Hematopoietic multipotent progenitor cell treated with erythropoietin and hydrocortisone succinate and interleukin-3 and kit ligand, for 8 days (in vitro differentiated cells): ENCODE data around the gene KIZ.

Source experiments
- DNase-seq: peaks from one replicate; pipeline ENCODE4 v3.0.0-alpha.2; 2015

Gene KIZ

DNA sequence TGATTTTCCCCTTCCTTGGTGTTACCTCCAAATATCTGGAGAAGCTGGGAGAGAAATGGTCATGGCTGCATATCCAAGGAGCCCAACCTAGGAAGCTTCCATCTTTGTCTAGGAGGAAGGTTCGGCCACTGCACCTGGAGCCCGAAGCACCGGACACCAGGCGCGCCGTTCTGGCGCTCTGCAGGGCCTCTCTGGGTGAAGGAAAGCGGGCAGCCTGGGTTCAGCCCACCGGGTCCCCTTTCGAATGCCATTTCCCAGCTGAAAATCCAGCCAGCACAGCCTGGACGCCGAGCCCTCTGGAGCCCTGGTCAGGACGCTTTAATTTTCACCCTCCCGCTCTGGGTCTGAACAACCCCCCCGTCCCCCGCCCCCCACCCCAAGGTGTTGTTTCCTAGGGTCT, 21.0 kb upstream of the KIZ start:
- no peak for DNase-seq

DNA sequence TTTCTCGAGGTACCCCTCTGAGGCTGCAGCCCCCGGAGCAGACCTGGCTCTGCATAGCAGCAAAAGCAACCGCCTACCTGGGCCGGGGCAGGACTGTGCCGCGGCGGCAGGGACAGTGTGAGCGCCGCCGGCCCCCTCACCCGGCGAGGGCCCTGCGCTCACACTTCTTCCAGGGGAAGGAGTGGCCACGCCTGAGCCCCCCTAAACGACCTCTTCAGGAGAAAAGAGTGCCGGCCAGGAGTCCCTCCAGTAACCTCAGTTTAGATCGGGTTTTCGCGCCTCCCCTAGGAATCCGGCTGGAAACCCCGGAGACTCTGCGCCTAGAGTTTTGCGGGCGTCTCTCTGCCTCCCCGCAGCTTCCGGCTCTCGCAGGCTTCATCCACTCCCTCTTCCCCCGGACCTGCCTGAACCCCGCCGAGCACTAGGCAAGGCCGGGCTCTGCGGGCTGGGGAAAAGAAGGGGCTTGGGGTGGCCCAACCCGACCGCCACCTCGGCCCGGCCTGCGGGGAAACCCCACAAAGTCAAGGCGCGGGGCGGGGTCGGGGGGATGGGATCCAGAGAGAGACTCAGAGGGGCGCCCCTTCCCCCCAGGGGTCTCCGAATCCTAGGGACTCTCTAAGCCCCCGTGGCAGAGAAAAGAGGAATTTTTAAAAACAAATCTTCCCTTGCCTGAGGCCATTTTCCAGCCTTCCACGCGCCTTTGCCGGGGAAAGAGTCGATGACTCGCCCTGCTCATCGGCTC, 20.3 kb upstream of the KIZ start:
- DNase-seq, result no peak

DNA sequence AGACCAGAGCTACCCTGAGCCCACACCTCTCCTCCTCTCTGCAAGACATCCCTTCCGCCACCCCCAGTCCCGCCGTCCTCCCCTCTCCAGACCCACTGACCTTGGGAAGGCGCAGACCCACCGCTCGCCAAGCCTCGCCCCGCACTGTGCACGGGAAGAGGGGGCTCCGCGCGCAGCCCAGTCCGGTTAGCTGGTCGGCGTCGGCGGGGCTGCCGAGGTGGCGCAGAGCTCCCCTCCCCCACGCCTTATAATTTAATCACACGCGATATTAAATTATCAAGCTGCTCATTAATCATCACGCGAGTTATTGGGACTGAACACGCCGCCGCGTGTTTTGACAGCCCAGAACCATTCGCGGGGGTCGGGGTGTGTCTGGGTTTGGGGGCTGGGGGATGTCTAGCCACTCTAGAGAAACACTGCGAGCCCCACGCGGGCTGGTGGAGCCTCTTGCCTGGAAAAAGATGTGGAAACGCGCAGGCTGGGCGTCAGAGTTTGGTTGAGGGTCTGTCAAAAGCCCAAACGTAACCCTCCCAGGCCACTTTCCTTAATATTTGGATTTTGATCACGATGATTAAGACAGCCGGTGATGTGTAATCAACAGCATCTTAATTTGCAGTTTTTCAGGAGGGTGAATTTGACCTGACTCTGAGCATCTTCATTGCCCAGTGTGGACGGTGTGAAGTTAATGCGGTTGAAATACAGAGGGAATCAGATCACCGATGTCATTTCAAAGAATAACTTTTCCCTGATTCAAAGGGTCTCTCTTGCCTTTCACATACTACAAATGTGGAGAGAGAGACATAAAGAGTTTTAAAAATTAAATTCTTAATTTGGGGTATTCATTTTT, 19.5 kb upstream of the KIZ start, which contains the start of gene LINC00237:
LINC00237 (minus strand) TSS at position 188 of the 847 bp plus-strand sequence.
- no peak for DNase-seq

DNA sequence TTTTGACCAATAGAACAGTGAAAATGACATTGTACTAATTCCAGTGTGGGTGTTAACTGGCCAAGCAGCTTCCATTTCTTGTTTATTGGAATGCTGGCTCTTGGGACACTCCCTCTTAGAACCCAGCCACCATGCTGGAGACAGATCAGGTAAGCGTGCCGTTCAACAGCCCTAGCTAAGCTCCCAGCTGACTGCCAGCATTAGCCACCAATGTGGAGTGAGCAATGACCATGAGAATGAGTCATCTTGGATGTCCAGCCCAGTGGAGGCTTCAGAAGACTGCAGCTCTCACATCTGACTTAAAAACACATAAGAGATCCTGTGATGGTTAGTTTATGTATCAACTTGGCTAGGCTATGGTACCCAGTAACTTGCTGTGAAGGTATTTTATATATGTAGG, 16.7 kb upstream of the KIZ start:
- DNase-seq, result no peak

DNA sequence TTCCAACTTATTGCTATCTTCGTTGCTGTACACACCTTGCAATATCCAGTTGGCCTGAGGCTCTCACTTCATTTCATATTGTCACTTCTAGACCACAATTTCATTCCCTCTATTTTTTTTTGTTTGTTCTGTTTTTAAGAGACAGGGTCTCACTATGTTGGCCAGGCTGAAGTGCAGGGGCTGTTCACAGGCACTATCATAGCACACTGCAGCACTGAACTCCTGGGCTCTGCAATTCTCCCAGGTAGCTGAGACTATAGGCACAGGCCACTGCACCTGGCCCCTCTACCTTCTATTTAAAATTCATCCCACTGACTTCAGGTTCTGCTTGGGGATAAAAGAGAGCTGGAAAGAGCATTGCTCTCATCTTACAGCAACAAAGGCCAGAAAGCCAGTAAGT, 15.1 kb upstream of the KIZ start:
- DNase-seq, result no peak

DNA sequence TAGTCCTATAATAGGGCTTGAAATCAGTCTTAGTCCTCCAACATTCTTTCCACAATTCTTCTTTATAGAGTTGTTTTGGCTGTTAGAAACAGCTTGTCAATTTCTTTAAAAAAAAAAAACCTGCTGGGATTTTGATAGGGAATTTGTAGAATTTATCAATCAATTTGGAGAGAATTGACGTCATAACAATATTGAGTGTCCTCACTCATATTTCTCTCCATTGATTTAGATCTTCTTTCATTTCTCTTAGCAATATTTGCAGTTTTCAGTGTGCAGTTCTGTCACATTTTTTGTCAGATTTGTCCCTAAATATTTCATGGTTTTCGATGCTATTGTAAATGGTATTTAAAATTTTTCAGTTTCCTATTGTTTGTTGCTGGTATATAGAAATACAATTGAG, 14.5 kb upstream of the KIZ start:
- DNase-seq, result no peak

DNA sequence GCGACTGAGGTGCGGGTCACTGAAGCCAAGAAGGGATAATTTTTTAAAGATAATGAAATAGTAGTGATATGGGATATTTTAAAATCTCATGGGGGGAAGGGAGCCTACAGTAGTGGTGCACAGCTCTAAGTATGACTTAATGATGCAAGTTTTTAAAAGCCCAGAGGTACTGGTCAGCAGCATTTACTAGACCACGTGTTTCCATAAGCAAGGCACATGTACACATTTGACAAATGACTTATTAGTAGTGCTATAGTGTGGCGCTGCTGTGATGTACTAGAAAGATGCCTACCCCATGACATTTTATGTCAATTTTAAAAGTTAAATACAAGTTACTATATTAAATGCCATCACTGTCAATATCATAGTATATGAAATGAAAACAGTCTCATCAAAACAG, 12.2 kb upstream of the KIZ start:
- no peak for DNase-seq

DNA sequence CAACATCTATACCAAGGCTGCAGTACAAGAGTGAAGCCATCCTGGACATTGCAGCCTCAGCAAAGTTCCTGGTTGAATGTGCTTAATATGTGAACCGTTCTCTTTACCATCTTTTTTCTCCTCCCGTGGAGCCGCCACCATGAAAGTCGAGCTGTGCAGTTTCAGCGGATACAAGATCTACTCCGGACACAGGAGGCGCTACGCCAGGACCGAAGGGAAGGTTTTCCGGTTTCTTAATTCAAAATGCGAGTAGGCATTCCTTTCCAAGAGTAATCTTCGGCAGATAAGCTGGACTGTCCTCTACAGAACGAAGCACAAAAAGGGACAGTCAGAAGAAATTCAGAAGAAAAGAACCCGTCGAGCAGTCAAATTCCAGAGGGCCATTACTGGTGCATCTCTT, 11.3 kb upstream of the KIZ start:
- no peak for DNase-seq

DNA sequence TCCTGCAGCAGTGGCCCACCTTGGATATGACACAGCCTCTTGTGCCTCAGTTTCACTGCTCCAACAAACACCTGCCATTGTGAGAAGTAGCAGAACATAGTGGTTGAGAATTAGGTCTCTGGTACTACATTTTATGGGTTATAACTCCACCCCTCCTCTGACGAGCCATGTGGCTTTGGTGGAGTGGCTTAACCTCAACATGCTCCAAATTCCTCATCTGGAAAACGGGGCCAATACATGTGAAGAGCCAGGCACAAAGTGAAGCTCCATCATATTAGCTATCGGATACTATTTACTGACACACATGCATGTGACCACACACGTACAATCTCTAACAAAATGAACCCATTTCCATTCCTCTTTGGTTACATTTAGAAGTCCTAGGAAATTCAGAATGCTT, 8.4 kb upstream of the KIZ start:
- DNase-seq, result no peak

DNA sequence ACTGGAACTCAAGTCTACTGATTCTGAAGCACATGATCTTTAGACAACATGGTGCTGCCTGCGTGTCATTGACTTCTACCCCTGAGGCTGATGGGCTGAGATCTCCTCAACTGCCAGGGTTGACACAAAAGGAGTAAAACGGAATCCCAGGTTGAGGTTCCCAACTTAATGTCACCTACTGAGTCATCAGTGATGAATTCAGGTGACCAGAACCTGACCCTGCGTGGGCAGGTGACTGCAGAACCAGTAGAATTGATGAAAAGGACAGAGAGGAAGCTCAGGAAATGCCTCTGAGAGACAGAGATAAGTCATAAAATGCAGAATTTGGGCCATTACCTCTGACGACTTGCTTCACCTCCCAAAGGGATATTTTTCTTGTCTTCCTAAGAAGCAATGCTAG, 7.7 kb upstream of the KIZ start:
- DNase-seq, result no peak

DNA sequence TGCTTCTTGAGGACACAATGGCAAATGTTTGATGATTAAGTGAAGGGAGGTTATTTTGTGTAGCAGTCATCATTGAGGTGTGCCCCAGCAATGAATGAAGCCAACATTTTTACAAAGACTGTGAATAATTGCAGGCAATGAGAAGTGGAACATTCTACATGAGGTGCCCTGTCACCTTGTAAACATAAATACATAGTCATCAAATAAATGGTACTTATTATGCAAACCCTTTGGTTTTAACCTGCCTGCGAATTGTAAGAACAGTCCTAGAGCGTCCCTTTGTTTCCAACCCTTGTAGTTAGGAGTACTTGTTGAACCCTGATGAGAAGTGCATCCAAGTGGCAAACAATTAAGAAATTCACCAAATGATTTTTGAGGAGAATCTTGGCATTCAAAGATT, 7.1 kb upstream of the KIZ start:
- no peak for DNase-seq

DNA sequence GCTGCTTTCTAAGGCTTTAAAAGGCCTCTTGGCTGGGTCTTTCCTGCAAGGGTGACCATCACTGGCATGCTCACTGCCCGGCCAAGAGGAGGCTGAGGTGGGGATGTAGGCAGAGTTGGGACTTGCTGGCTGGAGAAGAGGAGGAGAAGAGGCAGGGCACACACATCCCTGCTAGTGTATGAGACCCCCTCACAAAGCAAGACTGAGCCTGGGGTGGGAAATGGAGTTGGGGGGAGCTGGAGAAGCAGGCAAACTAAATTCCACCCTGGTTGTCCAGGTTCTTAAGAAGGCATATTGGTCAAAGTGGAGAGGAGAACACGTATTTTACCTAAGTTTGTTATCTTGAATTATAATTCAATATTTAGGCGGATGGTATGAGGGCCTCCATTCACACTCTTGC, 1.7 kb upstream of the KIZ start:
- DNase-seq, result no peak

DNA sequence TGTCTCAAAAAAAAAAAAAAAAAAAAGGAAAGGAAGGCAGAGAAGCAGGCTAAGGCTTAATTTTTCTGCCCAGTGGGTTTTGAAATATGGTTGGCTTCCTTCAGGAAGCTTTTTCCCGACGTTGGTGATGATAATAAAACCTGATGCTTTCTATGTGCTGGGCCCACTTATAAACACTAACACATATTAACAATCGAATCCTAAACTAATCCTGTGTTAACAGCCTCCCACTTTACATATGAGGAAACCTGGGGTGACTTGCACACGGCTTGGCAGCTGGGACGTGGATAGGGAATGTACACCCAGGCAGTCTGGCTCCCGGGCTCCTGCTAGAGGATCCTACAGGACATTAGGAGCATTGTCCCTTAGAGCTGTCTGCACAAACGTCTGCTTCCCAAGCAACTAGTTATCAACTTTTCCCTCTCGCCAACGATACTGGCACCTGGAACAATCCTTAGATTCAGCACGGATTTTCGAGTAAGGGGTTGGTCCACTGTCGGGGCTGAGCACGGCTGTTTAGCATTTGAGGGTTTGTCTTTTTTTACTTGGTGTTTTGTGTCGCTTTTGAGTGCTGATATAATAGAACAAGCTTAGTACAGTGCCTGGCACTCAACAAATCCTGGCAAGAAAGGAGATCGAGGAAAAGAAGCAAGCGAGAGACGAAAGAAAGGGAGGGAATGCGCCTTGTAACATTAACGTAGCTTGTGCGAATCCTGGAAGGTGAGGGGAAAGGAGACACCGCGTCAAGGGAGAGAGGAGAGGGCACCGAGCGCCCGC, 622 bp upstream of the KIZ start:
- DNase-seq, result no peak

DNA sequence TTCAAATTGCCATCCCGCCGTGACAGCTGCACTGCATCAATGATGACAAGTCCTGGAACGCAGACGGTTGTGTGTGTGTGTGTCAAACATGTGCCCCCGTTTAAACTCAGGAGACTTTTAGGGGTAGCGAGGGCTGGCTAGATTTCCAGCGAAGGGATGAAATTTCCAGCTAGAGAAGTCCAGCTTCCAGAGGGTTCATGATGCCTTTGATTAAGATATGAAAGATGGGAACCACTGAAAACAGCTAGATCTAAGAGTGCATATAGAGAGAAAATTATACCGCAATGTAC, 644 bp downstream of the KIZ start:
- DNase-seq, result peak; percentile 19

DNA sequence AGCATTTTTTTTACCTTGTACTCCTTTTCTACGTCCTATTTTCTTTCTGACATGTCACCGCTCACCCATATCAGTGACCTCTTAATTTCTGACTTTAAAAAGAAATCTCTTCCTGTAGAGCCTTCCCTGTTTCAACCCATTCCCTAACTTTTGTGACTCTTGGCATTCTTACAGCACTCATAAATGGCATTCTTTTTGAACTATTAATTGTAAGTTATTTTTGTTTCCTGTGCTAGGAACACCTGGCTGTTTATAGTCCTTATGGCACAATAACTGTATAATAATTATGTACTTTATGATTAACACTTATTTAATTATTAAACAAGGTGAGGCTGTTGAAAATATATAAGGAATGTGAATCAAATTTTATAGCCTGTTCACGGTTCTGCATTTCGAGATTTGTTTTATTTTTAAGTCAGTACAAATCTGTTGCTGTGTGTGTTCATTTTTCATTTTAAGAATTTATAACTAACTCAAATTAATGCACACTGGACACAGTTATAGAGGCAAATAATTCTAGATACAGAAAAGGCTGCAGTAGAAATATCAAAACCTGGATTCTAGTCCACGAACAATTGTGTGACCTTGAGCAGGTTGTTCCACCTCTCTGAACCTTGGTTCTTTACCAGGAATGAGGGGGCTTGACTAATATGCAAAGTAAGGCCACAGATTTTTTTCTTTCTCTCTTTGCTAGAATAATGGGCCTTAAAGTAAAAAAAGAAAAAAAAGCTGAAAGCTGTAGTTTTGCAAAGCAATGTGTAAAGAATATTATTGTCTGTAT, 1.5 kb downstream of the KIZ start:
- DNase-seq, result no peak

DNA sequence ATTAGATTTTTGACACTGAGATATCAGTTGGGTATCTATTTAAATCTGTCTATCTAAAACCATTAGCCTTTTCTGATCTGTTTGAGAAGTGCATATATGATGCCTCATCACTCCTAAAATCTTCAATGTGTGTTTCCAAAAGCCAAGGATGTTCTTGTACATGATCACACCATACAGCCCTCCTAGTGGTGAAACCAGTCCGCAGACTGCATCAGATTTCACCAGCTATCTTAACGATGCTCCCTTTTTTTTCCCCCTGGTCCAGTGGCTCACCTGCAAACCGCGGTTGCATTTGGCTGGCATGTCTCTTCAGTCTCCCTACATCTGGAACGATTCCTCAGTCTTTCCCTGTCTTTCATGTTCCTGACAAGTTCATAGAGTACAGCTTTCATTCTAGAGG, 4.0 kb downstream of the KIZ start:
- DNase-seq, result no peak

DNA sequence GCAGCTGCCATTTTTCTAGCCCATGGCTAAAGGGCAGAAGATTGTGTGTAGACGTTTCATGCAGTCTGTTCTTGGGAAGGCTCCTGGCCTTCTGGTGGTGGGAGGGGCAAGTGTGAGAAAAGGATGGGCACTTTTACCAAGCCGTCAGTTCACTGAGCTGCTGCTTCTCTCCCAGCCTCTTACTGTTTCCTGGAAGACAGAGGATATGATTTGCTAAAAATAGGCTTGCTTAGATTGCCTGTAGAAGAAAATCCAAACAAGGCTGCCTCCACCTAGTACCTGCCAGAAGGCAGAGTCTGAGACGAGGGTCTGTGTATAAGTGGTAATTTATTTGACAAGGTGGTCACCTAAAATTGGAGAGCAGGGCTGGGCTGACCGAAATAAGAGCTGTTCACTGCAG, 7.5 kb downstream of the KIZ start:
- no peak for DNase-seq

DNA sequence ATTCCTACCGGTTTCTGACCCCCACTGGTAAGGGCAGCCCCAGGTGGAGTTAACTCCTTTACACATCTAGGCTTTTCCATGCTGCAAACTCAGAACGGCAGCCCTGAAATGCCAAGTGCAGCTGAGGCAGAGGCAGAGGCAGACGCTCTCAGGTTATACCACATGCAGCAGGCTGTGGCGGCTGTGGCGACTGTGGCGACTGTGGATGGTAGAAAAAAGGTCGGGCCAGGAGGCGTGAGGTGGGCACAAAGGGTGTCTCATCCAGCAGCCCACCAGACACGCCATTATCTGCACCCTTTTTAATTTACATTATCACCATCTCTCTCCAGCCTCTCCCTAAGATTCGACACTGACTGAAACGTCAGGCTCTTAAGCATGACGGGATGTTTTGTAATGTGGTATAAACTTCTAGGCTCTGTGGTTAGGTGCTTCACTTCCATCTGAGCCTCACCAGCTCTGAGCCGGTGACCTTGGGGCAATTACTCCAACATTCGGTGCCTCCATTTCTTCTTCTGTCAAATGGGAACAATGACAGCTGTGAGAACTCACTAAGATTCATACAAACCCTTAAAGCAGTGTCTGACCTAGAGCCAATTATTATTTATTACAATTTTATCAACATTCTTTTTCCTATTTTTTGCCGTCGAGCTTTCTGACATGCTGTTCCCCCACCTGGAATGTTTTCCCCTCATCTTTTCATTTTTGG, 8.2 kb downstream of the KIZ start:
- no peak for DNase-seq

DNA sequence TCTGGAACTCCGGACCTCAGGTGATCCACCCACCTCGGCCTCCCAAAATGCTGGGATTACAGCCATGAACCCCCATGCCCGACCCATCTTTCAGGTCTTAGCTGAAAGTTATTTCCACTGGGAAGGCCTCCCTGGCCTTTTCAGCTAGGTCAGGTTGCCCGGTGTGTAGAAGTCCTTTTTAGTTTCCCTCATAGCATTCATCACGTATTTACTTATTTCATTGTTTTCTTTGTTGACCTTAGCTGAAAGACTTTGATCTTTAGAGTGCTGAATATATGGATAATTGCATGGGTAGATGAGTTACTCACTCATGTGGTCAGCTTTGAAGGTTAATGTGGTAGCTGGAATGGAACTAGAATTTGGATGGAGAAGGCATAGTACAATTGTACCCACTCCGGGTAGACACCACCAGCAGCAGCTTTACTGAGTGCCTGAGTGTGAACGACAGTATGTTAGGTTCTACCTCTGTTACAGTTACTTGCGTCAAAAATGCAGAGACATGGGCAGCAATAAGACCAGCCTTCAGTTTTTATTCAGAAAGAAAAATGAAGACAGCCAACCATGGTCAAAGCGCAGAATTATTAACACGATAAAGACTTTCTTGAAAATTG, 9.1 kb downstream of the KIZ start:
- no peak for DNase-seq

DNA sequence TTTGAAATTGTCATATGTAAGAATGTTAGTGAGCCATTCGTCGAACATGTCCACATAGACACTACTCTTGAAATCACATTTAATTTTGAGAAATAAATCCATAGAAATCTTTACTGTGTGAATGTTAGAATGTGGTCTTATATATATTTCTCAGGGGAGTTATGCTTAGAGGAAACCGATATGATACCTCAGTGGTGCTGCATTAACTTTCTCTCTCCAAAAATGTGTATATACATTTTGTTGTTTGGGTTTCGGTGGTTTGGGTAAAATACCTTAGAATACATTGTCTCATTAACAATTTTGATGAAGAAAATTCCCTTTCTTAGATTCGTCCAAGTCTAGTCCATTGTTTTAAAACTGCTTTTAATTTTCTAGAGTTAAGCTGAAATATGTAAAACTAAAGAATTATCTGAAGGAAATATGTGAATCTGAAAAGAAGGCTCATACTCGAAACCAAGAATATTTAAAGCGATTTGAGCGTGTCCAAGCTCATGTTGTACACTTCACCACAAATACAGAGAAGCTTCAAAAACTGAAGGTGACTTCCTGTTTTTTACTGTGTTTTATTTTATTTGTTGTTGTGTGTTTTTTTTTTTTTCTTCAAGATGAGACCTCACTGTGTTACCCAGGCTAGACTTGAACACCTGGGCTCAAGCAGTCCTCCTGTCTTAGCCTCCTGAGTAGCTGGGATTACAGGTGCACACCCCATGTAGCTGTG, 10.3 kb downstream of the KIZ start:
- DNase-seq, result no peak

DNA sequence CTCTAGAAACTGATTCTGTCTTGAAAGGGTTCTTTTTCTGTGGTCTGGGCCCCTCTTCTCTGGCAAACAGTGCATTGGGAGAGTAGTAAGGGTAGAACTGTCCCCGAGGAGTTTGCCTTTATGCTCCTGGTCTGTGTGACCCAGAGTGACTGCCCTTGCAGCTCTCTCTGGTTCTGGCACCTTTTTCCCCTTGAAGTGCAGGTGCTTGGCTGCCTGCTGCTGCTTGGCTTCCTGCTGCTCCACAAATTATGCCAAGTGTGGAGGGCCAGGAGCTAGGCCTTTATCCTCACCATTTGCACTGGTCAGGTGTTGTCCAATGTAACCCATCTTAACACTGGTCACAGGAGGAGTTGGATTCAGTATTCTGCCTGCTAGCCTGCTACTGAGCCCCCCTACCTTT, 11.2 kb downstream of the KIZ start:
- no peak for DNase-seq
